ENCODE results near the gene MACROD2.

Gene MACROD2

DNA sequence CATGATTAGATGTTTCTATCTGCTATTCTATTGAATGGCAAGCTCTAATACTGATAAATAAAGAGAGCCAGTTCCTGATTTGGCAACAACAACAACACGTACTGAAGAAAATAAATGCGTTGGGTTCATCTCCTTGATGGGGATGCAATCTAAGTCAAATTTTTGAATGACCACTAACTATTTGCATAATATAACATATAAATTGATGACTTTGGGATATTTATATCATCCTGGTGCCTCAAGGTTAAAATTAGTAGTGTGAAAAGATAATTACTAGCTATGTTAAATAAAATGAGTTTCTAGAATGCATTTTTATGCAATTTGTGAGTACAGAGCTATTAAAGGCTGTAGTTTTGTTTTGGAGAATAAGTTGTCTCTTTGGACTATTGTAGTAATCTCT is 1681.5 kb downstream of the MACROD2 start:
- no peak for DNase-seq
- Histone ChIP-seq H3K9me3 (no peaks in the 10 kb centered on the region), H3K4me3 (ENCODE audit: low read depth, low read length) (no peak overlapping the region), H3K27me3 (no peaks in the 10 kb centered on the region; the same call in 1 of the 2 replicates), H3K36me3 (no peaks in the 10 kb centered on the region), H3K4me1 (peaks cover 12% of the 10 kb centered on the region)
- TF ChIP-seq, protein P1, sequence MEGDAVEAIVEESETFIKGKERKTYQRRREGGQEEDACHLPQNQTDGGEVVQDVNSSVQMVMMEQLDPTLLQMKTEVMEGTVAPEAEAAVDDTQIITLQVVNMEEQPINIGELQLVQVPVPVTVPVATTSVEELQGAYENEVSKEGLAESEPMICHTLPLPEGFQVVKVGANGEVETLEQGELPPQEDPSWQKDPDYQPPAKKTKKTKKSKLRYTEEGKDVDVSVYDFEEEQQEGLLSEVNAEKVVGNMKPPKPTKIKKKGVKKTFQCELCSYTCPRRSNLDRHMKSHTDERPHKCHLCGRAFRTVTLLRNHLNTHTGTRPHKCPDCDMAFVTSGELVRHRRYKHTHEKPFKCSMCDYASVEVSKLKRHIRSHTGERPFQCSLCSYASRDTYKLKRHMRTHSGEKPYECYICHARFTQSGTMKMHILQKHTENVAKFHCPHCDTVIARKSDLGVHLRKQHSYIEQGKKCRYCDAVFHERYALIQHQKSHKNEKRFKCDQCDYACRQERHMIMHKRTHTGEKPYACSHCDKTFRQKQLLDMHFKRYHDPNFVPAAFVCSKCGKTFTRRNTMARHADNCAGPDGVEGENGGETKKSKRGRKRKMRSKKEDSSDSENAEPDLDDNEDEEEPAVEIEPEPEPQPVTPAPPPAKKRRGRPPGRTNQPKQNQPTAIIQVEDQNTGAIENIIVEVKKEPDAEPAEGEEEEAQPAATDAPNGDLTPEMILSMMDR (IDR thresholded peaks at IDR 0.05; ENCODE audit: low read depth, low read length), result no peak

DNA sequence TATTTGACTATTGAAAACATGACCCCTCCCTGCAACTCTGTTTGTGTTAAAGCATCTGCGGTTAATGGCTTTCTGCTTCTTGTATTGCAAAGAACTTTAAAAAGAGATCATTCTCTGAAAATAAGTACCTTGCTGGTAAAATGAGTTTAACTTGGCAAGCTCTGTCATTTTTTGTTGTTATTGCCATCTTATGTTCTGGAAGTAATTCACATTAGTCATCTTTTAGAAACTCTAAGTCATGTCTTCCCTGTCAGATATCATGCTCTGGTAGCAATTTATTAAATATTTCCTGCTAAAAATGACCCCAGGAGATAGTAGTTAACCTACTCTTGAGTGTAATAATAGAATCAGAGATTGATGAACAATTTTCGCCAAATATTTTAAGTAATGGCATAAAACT is 1687.4 kb downstream of the MACROD2 start:
- no peak overlapping the region for H3K4me3 ChIP-seq (ENCODE audit: low read depth, low read length)
- TF ChIP-seq, protein P1 (IDR thresholded peaks at IDR 0.05; ENCODE audit: low read depth, low read length), result no peak
- H3K9me3 ChIP-seq, result no peaks in the 10 kb centered on the region
- DNase-seq, result no peak
- H3K4me1 ChIP-seq, result no peaks in the 10 kb centered on the region
- H3K27me3 ChIP-seq, result no peaks in the 10 kb centered on the region
- no peaks in the 10 kb centered on the region for H3K36me3 ChIP-seq

DNA sequence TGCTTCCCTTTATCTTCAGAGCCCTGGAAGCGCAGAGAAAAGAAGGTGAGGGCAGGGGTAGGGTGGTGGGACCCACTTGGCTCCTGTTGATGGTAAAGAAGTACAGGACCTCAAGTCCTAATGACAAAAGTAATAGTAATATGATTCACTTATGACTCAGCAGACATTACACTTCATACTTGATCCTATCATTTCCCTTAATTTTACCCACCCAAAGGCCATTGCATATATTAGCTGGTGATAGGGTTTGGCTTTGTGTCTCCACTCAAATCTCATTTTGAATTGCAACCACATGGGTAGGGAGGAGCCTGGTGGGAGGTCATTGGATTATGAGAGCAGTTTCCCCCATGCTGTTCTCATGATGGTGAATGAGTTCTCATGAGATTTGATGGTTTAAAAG is 1697.3 kb downstream of the MACROD2 start:
- Histone ChIP-seq H3K36me3 (no peaks in the 10 kb centered on the region), H3K4me1 (no peaks in the 10 kb centered on the region), H3K4me3 (ENCODE audit: low read depth, low read length) (no peak overlapping the region), H3K27me3 (no peaks in the 10 kb centered on the region), H3K9me3 (peaks cover 3% of the 10 kb centered on the region; the same call in 1 of the 2 replicates)
- TF ChIP-seq, protein P1 (IDR thresholded peaks at IDR 0.05; ENCODE audit: low read depth, low read length), result no peak
- DNase-seq, result no peak

DNA sequence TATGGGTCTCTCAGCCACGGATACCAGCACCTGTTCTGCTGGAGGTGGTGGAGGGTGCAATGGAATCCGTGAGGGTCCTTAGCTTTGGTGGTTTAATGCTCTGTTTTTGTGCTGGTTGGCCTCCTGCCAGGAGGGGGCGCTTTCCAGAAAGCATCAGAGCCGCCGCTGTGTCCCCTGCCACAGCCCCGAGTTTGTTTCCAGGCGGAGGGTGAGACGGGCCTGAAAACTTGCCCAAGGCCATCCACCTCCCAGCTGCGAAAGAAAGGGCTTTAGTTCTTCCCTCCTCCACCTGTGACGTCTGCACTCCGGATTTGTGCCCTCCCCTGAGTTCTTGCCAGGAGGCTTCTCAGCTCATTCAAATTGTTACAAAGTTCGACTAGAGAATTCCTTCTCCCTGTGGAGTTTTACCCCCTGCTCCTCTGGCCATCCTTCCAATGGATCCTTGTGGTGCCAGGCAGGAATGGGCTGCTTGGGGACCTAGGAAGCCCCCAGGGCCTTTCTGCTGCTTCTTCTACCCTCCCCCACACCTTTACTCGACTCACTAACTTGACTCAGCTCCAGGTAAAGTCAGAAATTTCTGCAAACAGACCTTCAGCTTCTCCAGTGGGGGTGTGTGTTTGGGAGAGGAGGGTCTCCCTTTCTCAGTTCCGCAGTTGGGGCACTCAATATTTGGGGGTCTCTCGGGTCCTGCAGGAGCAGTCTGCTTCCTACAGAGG is 1704.3 kb downstream of the MACROD2 start:
- Histone ChIP-seq H3K4me1 (no peaks in the 10 kb centered on the region), H3K4me3 (ENCODE audit: low read depth, low read length) (peak overlapping the region; percentile 72), H3K9me3 (no peaks in the 10 kb centered on the region), H3K36me3 (no peaks in the 10 kb centered on the region), H3K27me3 (no peaks in the 10 kb centered on the region)
- DNase-seq, result peak; percentile 76
- TF ChIP-seq, protein P1 (IDR thresholded peaks at IDR 0.05; ENCODE audit: low read depth, low read length), result peak; percentile 58

DNA sequence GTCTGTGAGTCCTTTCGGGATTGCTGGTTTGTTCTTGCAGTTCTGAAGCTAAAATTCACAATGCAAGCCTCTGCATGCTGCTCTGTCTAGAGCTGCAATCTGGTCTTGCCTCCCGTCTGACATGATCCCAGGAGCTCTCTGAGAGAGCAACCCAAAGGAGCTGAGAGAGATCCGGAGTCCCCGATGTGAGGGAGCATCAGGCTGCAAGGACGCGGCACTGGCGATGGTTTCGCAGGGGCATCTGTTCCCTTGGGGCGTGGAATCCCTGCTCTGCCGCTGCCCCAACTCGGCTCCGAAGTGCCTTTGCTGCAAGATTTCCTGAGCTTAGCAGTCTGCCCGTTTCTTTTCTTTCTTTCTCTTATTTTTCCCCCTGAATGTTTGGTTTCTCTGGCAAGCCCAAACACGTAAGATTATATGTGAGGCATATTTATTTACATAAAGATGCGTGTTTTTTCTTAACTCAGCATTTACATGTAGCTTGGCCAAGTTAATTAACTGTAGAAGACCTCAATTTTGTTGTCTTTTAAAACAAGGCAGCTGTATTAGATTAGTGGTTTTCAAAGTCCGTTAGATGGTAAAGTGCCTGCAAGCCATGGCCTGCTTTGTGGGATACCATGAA is 1704.9 kb downstream of the MACROD2 start:
- no peaks in the 10 kb centered on the region for H3K9me3 ChIP-seq
- no peaks in the 10 kb centered on the region for H3K36me3 ChIP-seq
- DNase-seq, result peak; percentile 55
- peak overlapping the region; percentile 72 for H3K4me3 ChIP-seq (ENCODE audit: low read depth, low read length)
- no peaks in the 10 kb centered on the region for H3K27me3 ChIP-seq
- no peaks in the 10 kb centered on the region for H3K4me1 ChIP-seq
- TF ChIP-seq, protein P1 (IDR thresholded peaks at IDR 0.05; ENCODE audit: low read depth, low read length), result no peak

DNA sequence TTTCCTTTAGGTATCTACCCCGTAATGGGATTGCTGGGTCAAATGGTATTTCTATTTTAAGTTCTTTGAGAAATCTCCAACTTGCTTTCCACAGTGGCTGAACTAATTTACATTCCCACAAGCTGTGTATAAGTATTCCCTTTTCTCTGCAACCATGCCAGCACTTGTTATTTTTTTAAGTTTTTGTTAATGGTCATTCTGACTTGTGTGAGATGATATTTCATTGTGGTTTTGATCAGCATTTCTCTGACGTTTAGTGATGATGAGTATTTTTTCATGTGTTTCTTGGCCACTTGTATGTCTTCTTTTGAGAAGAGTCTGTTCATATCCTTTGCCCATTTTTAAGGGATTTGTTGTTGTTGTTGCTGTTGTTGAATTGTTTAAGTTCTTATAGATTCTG is 1706.8 kb downstream of the MACROD2 start:
- no peak overlapping the region for H3K4me3 ChIP-seq (ENCODE audit: low read depth, low read length)
- no peaks in the 10 kb centered on the region for H3K27me3 ChIP-seq
- TF ChIP-seq, protein P1 (IDR thresholded peaks at IDR 0.05; ENCODE audit: low read depth, low read length), result no peak
- no peak for DNase-seq
- no peaks in the 10 kb centered on the region for H3K36me3 ChIP-seq
- no peaks in the 10 kb centered on the region for H3K4me1 ChIP-seq
- H3K9me3 ChIP-seq, result no peaks in the 10 kb centered on the region
